Activated CD4-positive, alpha-beta T cell treated with anti-CD3 and anti-CD28 coated beads, Interleukin-2, amount 50 U/mL, for 16 hours (primary cell): Measurements from ENCODE around the gene TMEM196.

ENCODE experiments used
- DNase-seq: peaks from one replicate; pipeline ENCODE4 v3.0.0-alpha.2; 2020

TMEM196 gene

DNA sequence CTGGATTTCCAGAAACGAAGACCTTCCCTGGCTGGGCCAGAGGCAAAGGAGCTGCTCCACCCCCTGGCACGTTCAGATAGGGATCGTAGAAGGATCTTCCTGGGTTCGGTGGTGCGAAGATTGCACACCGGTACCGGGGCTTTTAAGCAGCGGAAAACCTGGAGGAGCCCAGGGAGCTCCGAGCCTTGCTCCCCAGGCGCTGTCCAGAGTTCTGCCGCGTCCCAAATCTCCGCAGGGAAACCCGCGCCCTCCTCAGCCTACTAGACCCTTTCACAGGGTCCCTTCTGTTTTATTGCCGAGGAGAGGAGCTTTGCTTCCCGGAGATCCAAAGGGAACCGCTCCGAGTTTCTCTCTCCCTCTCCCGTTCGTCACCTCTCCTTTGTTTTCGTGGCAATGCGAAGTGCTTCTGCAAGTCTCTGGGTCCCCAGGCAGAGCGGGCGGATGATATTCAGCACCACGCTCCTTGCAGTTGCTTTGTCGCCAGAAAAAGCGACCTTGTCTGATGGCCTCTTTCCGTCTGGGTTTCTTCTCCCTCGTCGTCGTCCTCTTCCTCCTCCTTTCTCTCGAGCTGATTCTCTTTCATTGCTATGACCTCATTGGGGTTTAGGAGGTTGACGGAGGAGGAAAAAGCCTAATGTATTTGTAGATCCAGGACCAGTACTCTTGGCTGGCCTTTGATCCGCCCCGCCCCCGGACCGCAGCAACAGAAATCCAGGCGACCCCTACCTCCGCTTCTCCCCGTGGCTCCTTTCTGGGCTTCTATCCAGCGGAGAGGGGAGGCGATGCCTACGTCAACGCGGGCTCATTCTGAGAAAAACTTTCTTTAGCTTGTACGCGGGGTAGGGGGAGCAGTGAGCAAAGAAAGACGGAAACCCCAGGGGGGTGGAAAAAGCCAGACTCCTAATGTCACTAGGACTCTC is at the start of gene TMEM196:
TSS of gene TMEM196 (minus strand) at position 777 of the 920 bp plus-strand sequence. CDS start 921 bp downstream, outside the sequence.
- DNase-seq = no peak

DNA sequence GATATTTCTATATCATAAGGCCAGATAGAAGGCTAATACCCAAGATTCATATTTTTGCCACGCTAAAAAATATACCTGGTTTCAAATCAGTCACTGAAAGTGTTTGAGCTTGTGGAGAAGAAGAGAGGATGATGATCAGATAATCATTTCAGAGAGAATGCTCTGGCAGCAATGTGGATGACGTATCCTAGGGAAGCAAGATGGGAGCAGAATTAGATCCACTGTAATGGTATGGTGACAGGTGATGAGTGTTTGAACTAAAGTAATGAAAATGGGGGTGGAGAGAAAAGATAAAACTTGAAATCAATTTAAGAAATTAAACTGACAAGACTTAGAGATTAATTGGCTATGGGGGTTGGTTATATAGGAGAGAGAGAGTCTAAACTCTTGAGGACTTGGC is 42.7 kb upstream of the TMEM196 start:
- DNase-seq = no peak

DNA sequence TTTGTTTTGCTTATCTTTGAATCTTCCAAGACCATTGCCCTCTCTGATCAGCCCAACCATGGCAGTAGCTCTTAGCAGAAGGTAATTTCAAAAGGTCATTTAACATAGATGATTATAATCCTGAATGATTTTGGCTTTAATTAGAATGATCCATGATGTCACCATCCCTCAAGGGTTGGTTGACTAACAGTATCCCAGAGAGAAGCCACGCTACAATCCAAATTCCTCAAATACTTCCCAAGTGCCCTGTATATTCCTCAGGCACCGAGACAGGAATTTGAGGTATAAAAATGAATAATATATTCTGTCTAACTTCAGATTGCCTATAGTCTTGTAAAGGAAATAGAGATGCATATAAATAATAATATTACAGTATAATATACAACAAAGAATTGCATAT is 42.1 kb upstream of the TMEM196 start:
- no peak for DNase-seq

DNA sequence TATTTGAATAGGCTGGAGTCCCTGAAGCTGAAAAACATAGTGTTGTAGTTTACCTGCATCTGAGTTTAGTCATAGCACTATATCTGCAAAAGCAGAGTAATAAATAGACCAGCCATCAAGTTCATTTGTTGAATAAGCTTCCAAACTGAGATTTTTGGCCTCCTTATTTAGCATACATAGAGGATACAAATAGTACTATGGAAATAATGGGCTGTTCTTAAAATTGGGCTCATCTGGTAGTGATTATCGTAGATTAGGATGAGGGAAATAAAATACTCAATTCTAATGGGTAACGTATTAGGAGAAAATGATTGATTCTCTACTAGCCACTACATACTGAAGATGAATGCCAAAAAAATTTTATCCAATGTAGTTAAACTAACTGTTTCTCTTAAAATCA is 41.4 kb upstream of the TMEM196 start:
- DNase-seq = no peak

DNA sequence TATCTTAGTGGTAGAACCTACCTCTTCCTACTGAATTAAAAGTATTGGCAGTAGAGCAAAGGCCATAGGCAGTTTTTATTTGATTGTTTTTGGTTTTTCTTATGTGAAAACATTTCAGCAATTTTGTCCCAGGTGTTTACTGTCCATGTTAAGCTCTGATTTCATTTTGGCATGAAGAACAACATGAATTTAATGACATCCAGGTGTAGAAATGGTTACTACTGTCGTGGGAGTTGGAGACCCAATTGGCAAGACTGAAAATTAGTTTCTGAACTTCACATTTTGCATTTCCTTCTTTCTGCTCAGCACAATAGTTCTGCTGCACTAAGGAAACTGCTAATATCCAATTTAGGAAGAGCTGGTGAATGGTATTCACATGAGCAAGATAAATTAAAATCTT is 38.0 kb upstream of the TMEM196 start:
- DNase-seq = no peak

DNA sequence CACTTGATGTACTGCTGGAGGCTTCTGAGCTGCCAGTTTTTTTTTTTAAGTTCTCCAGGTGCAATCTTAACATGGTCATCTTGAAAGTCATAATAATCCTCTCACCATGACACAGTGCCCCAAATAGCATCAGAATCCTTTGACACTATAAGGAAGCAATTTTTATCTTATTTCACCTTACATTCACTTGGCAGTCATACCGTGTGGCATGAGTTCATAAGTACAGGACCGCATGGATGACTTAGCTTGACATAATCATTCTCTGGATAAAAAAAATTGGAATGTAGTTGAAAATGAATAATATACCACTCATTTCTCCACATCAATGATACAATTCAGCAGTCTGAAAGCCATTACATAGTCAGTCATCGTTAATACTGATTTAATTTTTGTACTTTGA is 25.6 kb upstream of the TMEM196 start:
- DNase-seq = no peak

DNA sequence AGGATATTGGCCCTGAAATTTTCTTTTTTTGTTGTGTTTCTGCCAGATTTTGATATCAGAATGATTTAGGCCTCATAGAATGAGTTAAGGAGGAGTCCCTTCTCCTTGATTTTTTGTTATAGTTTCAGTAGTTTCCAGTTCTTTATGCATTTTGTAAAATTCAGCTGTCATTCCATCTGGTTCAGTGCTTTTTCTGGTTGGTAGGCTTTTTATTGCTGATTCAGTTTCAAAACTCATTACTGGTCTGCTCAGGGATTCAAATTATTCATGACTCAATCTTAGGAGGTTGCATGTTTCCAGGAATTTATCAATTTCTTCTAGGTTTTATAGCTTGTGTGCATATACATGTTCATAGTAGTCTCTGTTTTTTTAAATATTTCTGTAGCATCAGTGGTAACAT is 10.1 kb upstream of the TMEM196 start:
- no peak for DNase-seq

DNA sequence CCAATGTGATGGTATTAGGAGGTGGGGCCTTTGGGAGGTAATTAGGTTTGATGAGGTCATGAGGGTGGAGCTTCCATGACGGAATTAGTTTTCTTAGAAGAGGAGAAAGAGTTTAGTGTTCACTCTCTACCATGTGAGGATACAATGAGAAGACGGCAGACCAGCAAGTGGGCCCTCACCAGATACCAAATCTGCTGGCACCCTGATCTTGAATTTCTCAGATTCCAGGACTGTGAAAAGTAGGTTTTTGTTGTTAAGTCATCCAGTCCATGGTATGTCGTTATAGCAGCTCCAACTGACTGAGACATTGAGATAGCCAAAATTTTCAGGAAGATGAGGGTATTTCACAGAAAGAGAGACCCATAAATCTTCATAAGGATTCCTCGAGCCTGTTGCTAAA is 3.6 kb upstream of the TMEM196 start:
- DNase-seq = no peak

DNA sequence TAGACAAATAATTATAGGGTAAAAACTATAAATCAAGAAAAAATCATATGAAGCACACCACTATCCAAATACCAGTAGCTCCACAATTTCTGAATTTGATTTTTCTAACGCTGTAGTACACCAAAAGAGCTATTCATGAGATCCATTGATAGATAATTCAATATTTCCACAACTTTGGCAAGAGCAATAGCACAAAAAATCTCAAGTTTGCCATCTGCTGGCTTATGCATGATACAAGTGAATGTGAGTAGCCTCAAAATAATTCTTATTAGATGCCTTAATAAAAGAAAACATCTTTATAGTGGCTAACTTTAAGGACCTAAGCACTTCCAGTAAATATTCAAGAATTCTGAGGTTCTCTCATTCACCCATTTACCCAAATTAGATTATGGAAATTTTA is 2.2 kb upstream of the TMEM196 start:
- DNase-seq = no peak

DNA sequence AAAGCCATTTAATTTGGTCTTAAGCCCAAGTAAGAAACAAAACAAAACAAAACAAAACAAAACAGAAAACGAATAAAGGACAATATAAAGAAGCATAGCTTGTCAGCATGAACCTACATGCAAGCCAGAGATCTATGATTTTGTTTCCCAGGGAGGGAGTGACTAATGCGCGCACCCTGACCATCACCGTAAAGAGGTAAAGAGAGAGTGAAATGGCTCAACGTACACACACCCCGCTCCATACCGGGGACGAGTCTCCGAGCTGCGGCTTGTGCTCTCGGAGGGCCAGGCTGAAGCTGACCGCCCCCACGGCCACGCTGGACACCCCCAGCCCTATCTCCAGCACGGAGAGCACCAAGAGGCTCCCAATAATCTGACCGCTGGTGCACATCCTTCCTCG is 1.1 kb downstream of the TMEM196 start:
- no peak for DNase-seq

DNA sequence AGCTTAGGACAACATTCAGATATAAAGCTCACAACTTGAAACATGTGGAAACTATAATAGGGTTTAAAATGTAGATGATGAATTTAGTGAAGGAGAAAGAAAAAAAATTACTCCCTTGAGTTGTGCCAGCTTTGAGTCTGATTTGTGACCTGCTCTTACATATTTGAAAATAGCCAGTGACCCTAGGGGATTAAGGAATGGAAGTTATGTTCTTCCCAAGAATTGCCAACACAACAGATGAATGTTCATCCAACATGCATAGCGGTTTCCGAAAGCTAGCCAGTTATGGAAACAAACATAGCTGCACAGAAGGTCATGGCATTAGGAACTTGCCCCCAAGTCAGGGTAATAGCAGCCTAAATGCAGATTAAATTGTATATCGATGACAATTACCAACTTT is 10.8 kb downstream of the TMEM196 start:
- no peak for DNase-seq

DNA sequence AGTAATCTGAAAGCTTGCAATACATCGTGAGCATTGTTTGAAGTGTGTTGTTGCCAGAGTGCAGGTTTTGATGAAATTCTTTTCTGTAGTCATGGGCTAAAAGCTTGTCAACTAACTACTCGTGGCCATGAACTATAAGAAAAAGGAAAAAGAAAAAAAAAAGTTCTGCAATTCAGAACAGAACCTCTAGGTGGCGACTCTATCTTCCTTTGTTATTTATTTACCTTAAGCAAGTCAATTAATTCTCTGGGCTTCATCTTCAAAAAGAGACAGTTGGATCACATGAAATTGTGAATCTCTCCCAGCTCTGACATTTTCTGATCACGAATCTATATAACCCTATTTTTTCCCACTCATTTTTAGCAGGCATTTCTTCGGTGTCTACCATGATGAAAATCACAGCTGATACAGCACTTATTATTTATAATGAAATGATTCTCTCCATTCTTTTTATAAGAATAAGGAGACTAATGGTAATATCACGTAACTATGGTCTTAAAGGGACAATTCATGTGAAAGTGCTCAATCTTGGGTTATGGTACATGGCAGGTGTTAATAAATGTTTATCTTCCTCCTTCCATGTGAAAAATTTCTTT is 18.8 kb downstream of the TMEM196 start:
- peak; percentile 18 for DNase-seq

DNA sequence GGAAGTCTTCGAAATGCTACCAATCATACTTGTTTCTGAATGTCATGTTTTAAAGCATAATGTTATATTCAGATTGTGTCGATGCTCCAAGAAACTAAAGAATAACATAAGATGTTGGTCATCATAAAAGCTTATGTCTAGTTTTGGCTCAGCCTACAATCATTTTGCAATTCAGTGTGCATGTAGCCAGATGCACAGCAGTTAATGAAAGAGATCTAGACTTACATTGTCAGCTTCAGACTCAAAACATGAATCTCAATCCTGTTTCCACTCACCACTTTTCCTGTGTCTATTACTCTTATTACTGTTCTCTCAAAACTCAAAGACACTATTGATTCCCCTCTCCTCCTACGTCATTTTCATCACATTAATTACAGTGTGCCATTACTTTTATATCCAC is 21.4 kb downstream of the TMEM196 start:
- DNase-seq = peak; percentile 38

DNA sequence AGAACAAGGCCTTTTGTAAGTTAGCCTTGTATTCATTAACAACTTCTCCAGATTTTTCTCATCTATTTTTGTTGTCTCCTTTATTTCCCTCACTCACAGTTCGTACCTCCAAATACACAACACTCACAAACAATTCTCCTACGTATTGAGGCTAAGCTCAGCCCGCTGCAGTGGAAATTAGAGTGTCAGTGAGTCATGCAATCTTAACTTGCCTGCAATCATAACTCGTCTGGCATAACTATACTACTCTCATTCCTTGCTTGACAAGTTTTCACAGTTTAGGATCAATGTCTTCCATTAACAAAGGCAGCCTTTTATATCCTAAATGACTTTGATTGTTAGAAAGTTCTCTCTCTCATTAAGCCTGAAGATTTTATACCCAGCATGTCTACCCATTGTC is 23.8 kb downstream of the TMEM196 start:
- DNase-seq = no peak

DNA sequence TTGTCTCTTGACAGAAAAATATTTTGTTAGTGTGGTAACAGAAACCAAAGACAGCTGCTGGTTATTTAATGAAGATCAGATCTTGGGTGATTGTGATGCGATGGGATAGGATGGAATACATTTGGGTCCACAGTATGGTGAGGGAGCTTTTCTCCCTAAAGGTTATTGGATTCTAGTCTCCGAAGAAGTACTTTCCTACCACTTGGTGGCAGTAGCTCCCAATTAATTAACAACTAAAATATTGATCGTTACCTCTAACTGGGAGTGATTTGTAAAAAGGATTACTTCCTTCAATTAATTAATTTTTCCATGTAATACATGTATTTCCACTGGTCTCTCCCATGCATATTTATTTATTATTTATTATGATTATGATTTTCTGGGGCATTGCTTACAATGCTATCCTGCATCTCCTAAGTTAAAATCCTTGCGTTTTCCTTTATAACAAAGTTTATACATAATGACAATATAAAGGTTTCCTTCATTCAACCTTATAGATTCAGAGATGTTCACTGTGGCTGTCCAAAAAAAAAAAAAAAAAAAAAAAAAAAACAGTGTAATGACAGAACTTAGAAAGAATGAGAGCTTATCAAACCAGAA is 25.6 kb downstream of the TMEM196 start:
- peak; percentile 23 for DNase-seq

DNA sequence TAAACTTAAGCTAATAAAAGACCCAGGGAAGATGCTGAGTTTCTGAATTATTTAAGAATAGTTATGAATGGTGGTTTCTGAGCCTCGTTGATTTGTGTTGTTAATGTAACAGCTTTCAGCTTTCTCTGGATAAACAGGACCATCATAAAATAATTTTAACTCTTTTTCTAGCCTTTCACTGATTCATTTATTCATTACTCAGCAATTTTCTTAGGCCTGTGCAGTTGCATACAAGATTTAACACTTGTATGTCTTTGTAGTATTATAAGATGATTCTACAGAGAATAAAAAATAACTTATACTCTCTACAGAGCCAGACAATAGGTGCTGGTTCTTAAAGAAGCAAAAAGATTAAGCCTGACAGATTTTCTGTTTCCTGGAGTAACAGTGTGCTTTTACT is 29.3 kb downstream of the TMEM196 start:
- no peak for DNase-seq

DNA sequence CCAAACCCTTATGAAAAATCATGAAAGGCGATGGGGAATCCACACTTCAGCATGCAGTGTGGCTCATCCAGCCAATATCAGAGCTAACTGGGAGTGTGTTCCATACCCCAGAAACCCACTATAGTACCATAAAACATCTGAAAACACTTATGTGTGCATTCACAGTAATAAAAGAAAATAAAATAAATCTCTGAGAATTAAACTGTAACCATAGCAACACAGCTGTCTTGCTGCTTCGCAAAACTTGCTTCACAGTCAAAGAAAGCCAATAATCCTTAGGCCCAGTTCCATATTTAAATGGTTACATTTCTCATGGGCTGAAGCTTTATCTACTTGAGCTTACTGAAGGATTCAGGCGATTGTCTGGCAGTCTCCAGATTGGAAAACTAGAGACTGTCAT is 44.7 kb downstream of the TMEM196 start:
- DNase-seq = no peak

DNA sequence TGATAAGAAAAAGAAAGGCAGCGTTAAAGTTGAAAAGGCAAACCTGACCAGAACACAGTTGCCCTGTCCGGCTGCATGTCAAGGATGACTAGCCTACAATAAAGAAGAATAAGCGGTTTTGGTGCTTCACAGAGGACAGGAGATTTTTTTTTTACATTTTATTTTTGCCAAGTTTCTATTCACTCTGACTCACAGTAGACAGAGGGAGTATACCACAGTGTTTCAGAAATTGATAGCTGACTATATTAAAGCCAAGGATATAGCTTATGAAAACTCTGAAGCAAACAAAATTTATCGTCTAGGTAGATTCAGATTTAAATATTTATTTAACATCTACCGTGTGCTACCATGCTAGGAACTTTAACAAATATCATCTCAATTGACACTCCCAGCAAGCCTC is 47.6 kb downstream of the TMEM196 start:
- DNase-seq = no peak

DNA sequence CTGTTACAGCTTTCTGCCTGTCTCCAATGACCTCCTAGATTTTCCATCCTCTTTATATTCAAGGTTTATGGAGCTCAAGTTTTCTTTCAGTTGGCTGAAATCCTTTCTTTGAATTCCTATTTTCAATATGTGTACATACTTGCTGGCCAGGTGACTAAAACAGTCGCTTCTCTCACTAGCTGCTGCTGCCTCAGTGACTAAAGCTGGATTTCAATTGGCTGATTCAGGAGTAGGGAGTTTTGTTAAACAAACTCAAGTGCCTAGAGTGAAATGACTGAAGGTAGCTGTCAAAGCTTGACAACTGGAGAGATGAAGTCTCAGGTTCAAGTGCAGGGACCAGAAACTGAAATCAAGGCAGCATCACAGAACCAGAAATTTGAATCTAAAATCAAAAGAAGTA is 57.9 kb downstream of the TMEM196 start:
- no peak for DNase-seq

DNA sequence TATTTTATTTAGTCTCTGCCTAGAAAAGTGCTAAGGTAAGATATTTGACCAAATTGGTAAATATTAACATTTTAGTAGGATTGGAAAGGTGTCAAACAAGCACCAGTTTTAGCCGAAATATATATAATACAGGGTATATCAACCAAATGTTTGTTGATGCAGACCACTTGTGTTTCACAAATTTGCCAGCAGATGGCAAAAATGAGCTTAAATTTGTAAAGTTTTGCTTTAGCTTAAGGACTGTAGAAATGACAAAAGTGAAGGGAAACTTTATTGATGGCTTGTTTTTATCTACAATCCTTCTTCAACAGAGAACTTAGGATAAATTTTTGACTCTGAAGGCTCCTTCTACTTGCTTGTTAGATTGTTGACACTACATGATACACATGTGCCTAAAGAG is 59.7 kb downstream of the TMEM196 start:
- peak; percentile 35 for DNase-seq

DNA sequence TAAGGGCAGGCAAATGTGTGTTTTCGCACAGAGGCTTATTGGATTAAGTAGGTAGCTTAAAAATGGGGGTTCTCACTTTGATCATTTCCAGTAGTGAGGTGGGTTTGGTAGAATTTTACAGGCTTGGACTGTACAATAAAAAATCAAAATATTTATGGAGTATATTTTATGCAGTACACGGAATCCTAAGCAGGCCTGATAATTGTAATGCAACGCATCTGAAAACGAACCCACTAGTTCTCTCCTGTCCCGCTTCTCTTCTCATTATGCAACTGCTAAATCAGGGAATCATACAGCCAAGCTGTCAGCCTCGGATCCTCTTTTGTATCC is 64.2 kb downstream of the TMEM196 start:
- no peak for DNase-seq

DNA sequence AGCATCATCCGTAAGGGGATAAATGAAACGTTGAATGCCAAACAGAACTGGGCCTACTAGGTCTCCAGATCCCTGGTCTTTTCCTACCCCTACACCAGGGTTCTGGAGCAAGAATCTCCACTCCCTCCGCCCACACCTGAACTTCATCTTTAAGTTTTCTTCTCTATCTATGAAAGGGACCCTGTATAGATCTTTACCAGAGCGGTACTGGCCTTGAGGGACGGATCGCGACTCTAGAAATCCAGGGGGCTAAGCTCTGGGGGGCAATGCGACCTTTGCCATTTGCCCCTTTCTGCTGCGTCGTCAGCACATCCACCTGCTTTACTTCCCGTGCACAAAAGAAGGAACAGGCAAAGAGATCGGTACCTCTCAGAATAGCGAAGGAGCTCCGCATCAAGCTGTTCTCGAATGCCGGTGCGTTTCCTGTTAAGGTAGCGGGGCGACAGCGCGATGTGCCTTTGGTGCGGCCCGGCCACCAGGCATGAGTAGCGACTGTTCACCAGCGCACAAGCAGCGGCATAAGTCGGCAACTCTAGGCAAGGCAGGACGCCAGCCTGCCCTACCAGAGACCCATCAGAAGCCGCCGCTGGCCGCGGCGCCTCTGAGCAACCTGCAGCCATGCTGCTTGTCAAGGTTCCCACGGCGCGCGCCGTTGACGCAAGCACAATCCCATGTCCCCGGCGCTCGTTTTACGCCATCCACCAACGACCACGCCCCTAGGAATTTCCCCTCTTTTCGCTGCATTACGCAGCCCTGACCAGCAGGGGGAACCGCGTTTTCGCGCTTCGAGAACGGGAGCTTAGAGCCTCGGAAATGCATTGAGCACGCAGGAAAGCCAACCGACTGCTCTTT is 64.8 kb downstream of the TMEM196 start, which contains the start of gene POLR1F:
TSS of gene POLR1F (minus strand) at position 641 of the 852 bp plus-strand sequence. CDS start at position 620, 21 bp downstream.
- peak; percentile 95 for DNase-seq

DNA sequence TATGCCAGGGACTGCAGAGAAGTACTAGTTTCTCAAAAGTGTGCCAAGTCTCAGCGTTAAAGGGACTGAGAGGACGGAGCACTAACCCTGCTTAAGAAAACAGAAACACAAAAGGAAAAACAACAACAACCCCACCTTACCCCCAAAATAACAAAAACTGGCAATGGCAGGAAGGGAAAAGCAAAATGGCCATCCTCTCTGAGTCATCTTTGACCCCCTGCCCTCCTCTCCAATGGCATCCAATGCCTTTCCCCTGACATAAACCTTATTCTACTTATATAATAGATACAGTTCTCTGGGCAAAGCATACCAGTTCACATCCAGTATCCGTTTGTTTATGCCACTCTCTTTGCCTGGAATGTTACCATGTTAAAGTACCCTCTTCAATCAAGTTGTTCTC is 66.2 kb downstream of the TMEM196 start:
- DNase-seq = no peak
